Transverse colon (tissue), 4 donors: Measurements from ENCODE around the gene CNIH4. TPM values are rescaled to one million over a fixed set of nuclear protein-coding genes. Genes with fewer than 3 reads are reported as not detected.

Experiments used
- DNase-seq: peaks from one replicate; pipeline ENCODE4 v3.0.0-alpha.2; 2019
- H3K27ac ChIP-seq, 4 donors: fragments of 200-600 bp; sonication (generic); 2 replicates each; pipeline ENCODE4 v1.5.1; 2016 to 2018; ENCODE audit warnings: inconsistent platforms in 4 of 4
- H3K27me3 ChIP-seq: fragments of 200-600 bp; sonication (generic); 2 replicates; pipeline ENCODE4 v1.5.1; 2017; ENCODE audit warnings: inconsistent platforms
- H3K36me3 ChIP-seq, 4 donors: fragments of 200-600 bp; sonication (generic); 2 replicates each; pipeline ENCODE4 v1.5.1; 2017 to 2019; ENCODE audit warnings: inconsistent platforms in 4 of 4
- H3K4me1 ChIP-seq, 4 donors: fragments of 200-600 bp; sonication (generic); 2 replicates each; pipeline ENCODE4 v1.5.1; 2017 to 2020; ENCODE audit warnings: inconsistent platforms in 4 of 4
- H3K4me3 ChIP-seq, 4 donors: fragments of 200-600 bp; sonication (generic); 1 replicate in 1 of 4; 2 replicates in 3 of 4; pipeline versions ENCODE4 v1.5.1 to v1.6.1; 2017 to 2019; ENCODE audit warnings: inconsistent platforms in 4 of 4
- H3K9me3 ChIP-seq, 2 donors: fragments of 200-600 bp; sonication (generic); 2 replicates each; pipeline ENCODE4 v1.5.1; 2017 to 2019; ENCODE audit warnings: inconsistent platforms in 2 of 2
- CTCF ChIP-seq, 5 experiments: fragments of 200-600 bp in 3 of 5; fragments of 450-650 bp in 2 of 5; sonication (generic) in 3 of 5; IDR thresholded peaks; 1 replicate in 2 of 5; 2 replicates in 3 of 5; pipeline ENCODE4 v1.5.1; 2016 to 2017; ENCODE audit warnings: antibody characterized with exemption in 5 of 5, inconsistent platforms in 3 of 5, mild to moderate bottlenecking in 2 of 5, moderate library complexity in 1 of 5
- EP300 ChIP-seq: sonication (generic); formaldehyde crosslinking; IDR thresholded peaks from one replicate; pipeline ENCODE4 v1.6.1; 2017; ENCODE audit warnings: antibody characterized with exemption, low read depth
- POLR2A ChIP-seq: fragments of 450-650 bp; IDR thresholded peaks from one replicate; pipeline ENCODE4 v1.6.1; 2016; ENCODE audit warnings: antibody characterized with exemption, mild to moderate bottlenecking, moderate library complexity
- POLR2AphosphoS5 ChIP-seq, 3 donors: sonication (generic); formaldehyde crosslinking; IDR thresholded peaks; one replicate each; pipeline ENCODE4 v1.6.1; 2016; ENCODE audit warnings: antibody characterized with exemption in 3 of 3
- WGBS, 2 donors: methylation state at CpG; one replicate each; pipeline ENCODE4 v1.1.5; 2018; ENCODE audit warnings: low coverage in 1 of 2; 5-methylcytosine and 5-hydroxymethylcytosine counted together
- in situ Hi-C, 4 donors: fragments of 200-750 bp; cut with MboI; loops; one replicate each; pipeline versions ENCODE4 v1.15.0 to v1.15.1; 2017; ENCODE audit warnings: low sequenced_read_pairs in 3 of 4, low pct_ligation_motif_present in 1 of 4, low pct_unique_long_range_greater_than_20kb in 1 of 4
- intact Hi-C: fragments of 100-400 bp; cut with DNase I; formaldehyde crosslinking; loops from one replicate; pipeline ENCODE4 v1.15.1; 2023; ENCODE audit warnings: low total_unique reads
- total RNA-seq, 4 donors: library from RNA; depleted of rRNA; stranded (reverse); fragments of >200 nt; gene quantifications; one replicate each; pipeline ENCODE4 v1.1.0, GENCODE V29; 2016

CNIH4 gene
- total RNA-seq, 4 donors from 2014 or later, result 33.0 to 48.7 (median 42.0) TPM

- Histone ChIP-seq H3K4me1 (peaks cover 11 to 23% (median 15%) of the 10 kb centered on the region in 4 donors), H3K36me3 (no peaks in the 10 kb centered on the region), H3K9me3 (no peaks in the 10 kb centered on the region), H3K27me3 (no peaks in the 10 kb centered on the region), H3K4me3 (no peak overlapping the region), H3K27ac (no peak overlapping the region)
- intact Hi-C loops (loop anchor here (5.0 to 10.0 kb wide), 2 partner anchors 149 to 216 kb away; partner anchors contain the start of gene DEGS1), in situ Hi-C loops (loop anchor here in 2 of 4 donors (5.0 to 25.0 kb wide), 3 partner anchors 211 to 521 kb away; partner anchors contain the start of gene FBXO28 (in 1 of the 2))
- no peak for DNase-seq
- TF ChIP-seq EP300 (no peak), POLR2AphosphoS5 (IDR thresholded peaks at IDR 0.05) (no peak), POLR2A (no peak), CTCF (IDR thresholded peaks at IDR 0.05) (peak; percentile 58 to 78 (median 60))
- WGBS, 2 donors, result 11 to 15% methylated on average over 3 of the region's 3 CpGs
Measured at GRCh38 chr1:224333309-224333926, 23.3 kb upstream of the CNIH4 start.

- 26 to 48% methylated on average over 5 of the region's 5 CpGs for WGBS, 2 donors
- TF ChIP-seq CTCF (IDR thresholded peaks at IDR 0.05) (no peak), POLR2AphosphoS5 (IDR thresholded peaks at IDR 0.05) (no peak), POLR2A (no peak), EP300 (no peak)
- H3K27ac ChIP-seq, result no peak overlapping the region
- no peaks in the 10 kb centered on the region for H3K36me3 ChIP-seq
- in situ Hi-C loops, result loop anchor here in 2 of 4 donors (5.0 to 25.0 kb wide), 3 partner anchors 212 to 522 kb away; partner anchors contain the start of gene FBXO28 (in 1 of the 2)
- intact Hi-C loops, result loop anchor here (5.0 to 10.0 kb wide), 2 partner anchors 149 to 217 kb away; partner anchors contain the start of gene DEGS1
- no peaks in the 10 kb centered on the region for H3K9me3 ChIP-seq
- H3K4me1 ChIP-seq, result peaks cover 5 to 16% (median 8%) of the 10 kb centered on the region in 4 donors
- no peak overlapping the region for H3K4me3 ChIP-seq
- H3K27me3 ChIP-seq, result no peaks in the 10 kb centered on the region
- no peak for DNase-seq
Measured at GRCh38 chr1:224333939-224334786, 22.5 kb upstream of the CNIH4 start.

GRCh38 chr1:224338150-224338838 is 18.4 kb upstream of the CNIH4 start:
- no peak for DNase-seq
- peaks cover 4% of the 10 kb centered on the region for H3K27me3 ChIP-seq
- intact Hi-C loops, result loop anchor here (10.0 kb wide), 1 partner anchor 153 kb away; the partner anchor contains the start of gene DEGS1
- peaks cover 3 to 7% of the 10 kb centered on the region in 2 donors for H3K9me3 ChIP-seq
- 95 to 96% methylated on average over 3 to 4 of the region's 4 CpGs for WGBS, 2 donors
- no peak overlapping the region for H3K4me3 ChIP-seq
- H3K36me3 ChIP-seq, result no peaks in the 10 kb centered on the region
- no peak overlapping the region for H3K27ac ChIP-seq
- H3K4me1 ChIP-seq, result peaks cover 0 to 6% (median 3%) of the 10 kb centered on the region in 4 donors
- TF ChIP-seq EP300 (no peak), POLR2AphosphoS5 (IDR thresholded peaks at IDR 0.05) (no peak), CTCF (IDR thresholded peaks at IDR 0.05) (no peak), POLR2A (no peak)
- in situ Hi-C loops, result loop anchor here in 2 of 4 donors (10.0 to 25.0 kb wide), 2 partner anchors 223 to 526 kb away; partner anchors contain the start of gene FBXO28 (in 1 of the 2)
